ENCODE data around the gene RNF152. TPM values are rescaled to one million over a fixed set of nuclear protein-coding genes. Genes with fewer than 3 reads are reported as not detected.

RNF152 gene
- total RNA-seq, 1 experiment from 2014 or later: 3.6 TPM

DNA sequence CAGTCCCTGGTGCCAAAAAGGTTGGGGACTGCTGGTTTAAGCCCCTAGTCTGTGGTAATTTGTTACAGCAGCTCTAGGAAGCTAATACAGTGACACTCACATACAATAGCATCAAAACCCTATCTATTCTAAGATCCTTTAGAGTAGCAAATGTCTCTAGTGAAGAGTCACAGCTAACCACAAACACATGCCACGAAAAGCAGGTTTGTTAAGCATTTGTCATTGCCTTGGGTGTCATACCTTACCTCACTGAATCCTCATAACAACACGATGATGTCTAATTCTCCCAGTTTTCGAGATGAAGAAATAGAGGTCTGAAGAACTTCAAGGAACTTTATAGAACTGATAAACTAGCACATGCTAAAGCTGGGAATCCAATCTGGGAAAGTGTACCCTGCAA, 29.6 kb upstream of the RNF152 start:
- H3K4me1 ChIP-seq (ENCODE audit: insufficient read depth, low read length, poor library complexity, severe bottlenecking): no peaks in the 10 kb centered on the region
- no peaks in the 10 kb centered on the region for H3K36me3 ChIP-seq (ENCODE audit: insufficient read depth, low read length, poor library complexity, severe bottlenecking)
- TF ChIP-seq EZH2 (IDR thresholded peaks at IDR 0.05; ENCODE audit: borderline replicate concordance, low read depth, low read length, poor library complexity, severe bottlenecking): no peak
- TF ChIP-seq, protein P1, sequence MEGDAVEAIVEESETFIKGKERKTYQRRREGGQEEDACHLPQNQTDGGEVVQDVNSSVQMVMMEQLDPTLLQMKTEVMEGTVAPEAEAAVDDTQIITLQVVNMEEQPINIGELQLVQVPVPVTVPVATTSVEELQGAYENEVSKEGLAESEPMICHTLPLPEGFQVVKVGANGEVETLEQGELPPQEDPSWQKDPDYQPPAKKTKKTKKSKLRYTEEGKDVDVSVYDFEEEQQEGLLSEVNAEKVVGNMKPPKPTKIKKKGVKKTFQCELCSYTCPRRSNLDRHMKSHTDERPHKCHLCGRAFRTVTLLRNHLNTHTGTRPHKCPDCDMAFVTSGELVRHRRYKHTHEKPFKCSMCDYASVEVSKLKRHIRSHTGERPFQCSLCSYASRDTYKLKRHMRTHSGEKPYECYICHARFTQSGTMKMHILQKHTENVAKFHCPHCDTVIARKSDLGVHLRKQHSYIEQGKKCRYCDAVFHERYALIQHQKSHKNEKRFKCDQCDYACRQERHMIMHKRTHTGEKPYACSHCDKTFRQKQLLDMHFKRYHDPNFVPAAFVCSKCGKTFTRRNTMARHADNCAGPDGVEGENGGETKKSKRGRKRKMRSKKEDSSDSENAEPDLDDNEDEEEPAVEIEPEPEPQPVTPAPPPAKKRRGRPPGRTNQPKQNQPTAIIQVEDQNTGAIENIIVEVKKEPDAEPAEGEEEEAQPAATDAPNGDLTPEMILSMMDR (conservative IDR thresholded peaks at IDR 0.05; ENCODE audit: low read depth, low read length): no peak
- H3K27ac ChIP-seq (ENCODE audit: low read depth, low read length, poor library complexity, severe bottlenecking): no peak overlapping the region
- intact Hi-C loops (cut with micrococcal nuclease; ENCODE audit: unreplicated experiment): no loop called here
- DNase-seq (ENCODE audit: low spot score): no peak
- ChIA-PET POLR2A (ENCODE audit: low non-redundant PET) (no interaction called here), CTCF (no interaction called here)
- no peak overlapping the region for H3K4me3 ChIP-seq (ENCODE audit: low read depth, low read length, poor library complexity, severe bottlenecking)
- no peaks in the 10 kb centered on the region for H3K9me3 ChIP-seq (ENCODE audit: low read depth, low read length, poor library complexity, severe bottlenecking)
- no peaks in the 10 kb centered on the region for H3K27me3 ChIP-seq (replicated peaks; ENCODE audit: insufficient read depth, low read depth, low read length, poor library complexity)
- no TSS peak for BruUV-seq (replicated peaks)

DNA sequence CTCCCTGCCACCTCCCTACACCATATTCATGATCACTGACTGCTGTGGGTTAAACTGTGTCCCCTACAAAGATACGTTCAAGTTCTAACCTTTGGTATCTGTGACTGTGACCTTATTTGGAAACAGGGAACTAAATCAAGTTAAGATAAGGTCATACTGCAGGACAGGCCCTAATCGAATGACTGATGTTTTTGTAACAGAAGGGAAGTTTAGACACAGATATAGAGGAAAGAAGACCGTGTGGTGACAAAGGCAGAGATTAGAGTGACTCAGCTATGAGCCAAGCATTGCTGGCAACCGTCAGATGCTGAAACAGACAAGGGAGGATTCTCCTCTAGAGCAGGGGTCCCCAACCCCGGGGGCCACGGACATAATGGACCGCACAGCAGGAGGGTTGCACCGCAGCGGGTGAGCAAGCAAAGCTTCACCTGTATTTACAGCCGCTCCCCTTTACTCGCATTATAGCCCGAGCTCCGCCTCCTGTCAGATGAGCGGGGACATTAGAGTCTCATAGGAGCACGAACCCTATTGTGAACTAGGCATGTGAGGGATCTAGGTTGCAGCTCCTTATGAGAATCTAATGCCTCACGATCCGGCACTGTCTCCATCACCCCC, 28.9 kb upstream of the RNF152 start:
- CTCF ChIA-PET: interaction anchor here (0.7 kb wide), 1 partner anchor 1620 kb away, joined by 3 read pairs; no protein-coding TSS in a partner anchor

DNA sequence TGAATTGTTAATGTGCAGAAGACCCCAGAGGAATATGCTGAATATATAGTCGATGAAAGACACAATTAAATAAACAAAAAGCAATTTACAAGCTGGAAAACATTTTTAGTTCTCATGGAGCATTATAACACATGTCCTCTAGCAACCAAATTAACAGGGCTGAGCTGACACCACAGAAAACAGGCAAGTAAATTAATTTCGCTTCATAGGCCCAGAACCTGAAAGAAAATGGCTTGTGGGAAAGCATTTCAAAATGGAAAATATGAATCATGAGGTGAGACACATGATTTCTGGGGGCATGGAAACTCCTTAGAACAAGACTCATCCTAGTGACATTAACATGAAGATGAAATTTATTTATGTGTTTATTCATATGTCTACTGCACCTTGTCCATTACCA, 25.0 kb upstream of the RNF152 start:
- DNase-seq (ENCODE audit: low spot score): no peak
- CTCF ChIA-PET: no interaction called here
- BruUV-seq (replicated peaks): no TSS peak
- Histone ChIP-seq H3K27me3 (replicated peaks; ENCODE audit: insufficient read depth, low read depth, low read length, poor library complexity) (no peaks in the 10 kb centered on the region), H3K4me1 (ENCODE audit: insufficient read depth, low read length, poor library complexity, severe bottlenecking) (no peaks in the 10 kb centered on the region), H3K9me3 (ENCODE audit: low read depth, low read length, poor library complexity, severe bottlenecking) (no peaks in the 10 kb centered on the region), H3K27ac (ENCODE audit: low read depth, low read length, poor library complexity, severe bottlenecking) (no peak overlapping the region), H3K36me3 (ENCODE audit: insufficient read depth, low read length, poor library complexity, severe bottlenecking) (no peaks in the 10 kb centered on the region), H3K4me3 (ENCODE audit: low read depth, low read length, poor library complexity, severe bottlenecking) (no peak overlapping the region)
- no peak for TF ChIP-seq EZH2 (IDR thresholded peaks at IDR 0.05; ENCODE audit: borderline replicate concordance, low read depth, low read length, poor library complexity, severe bottlenecking)
- TF ChIP-seq, protein P1 (conservative IDR thresholded peaks at IDR 0.05; ENCODE audit: low read depth, low read length): no peak
- POLR2A ChIA-PET (ENCODE audit: low non-redundant PET): interaction anchor here (0.6 kb wide), 1 partner anchor 39 kb away, joined by 4 read pairs; no protein-coding TSS in a partner anchor
- intact Hi-C loops (cut with micrococcal nuclease; ENCODE audit: unreplicated experiment): no loop called here

More for the DNA sequence above, 28.9 kb upstream of the RNF152 start:
- H3K9me3 ChIP-seq (ENCODE audit: low read depth, low read length, poor library complexity, severe bottlenecking): no peaks in the 10 kb centered on the region
- no peak overlapping the region for H3K4me3 ChIP-seq (ENCODE audit: low read depth, low read length, poor library complexity, severe bottlenecking)
- POLR2A ChIA-PET (ENCODE audit: low non-redundant PET): no interaction called here
- no peak for DNase-seq (ENCODE audit: low spot score)
- intact Hi-C loops (cut with micrococcal nuclease; ENCODE audit: unreplicated experiment): no loop called here
- TF ChIP-seq EZH2 (IDR thresholded peaks at IDR 0.05; ENCODE audit: borderline replicate concordance, low read depth, low read length, poor library complexity, severe bottlenecking): no peak
- TF ChIP-seq, protein P1 (conservative IDR thresholded peaks at IDR 0.05; ENCODE audit: low read depth, low read length): no peak
- no peaks in the 10 kb centered on the region for H3K4me1 ChIP-seq (ENCODE audit: insufficient read depth, low read length, poor library complexity, severe bottlenecking)
- no peak overlapping the region for H3K27ac ChIP-seq (ENCODE audit: low read depth, low read length, poor library complexity, severe bottlenecking)
- no TSS peak for BruUV-seq (replicated peaks)
- H3K27me3 ChIP-seq (replicated peaks; ENCODE audit: insufficient read depth, low read depth, low read length, poor library complexity): no peaks in the 10 kb centered on the region
- no peaks in the 10 kb centered on the region for H3K36me3 ChIP-seq (ENCODE audit: insufficient read depth, low read length, poor library complexity, severe bottlenecking)
